ENCODE data around the gene EGF. TPM values are rescaled to one million over a fixed set of nuclear protein-coding genes. Genes with fewer than 3 reads are reported as not detected.

Gene EGF
- total RNA-seq, 4 donors from 2014 or later, result 0.80 to 14.1 (median 5.2) TPM

DNA sequence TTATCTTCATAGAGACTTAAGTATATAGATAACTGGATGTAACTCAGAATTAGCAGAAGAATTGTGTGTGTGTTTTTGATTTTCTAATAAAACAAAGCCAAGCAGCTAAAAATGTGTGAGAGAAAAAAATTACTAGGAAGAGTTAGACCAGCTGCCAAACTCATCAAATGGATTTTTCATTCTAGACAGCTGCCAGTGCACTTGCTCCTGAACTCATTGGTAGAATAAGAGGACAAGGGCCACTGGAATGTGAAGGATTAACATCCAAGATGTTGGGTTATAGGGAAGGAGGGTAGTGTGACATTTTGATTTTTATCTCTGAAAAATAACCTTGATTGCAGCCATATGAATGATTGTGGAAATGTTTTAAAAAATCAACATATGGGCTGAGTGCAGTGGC is 49.7 kb downstream of the EGF start:
- DNase-seq, result no peak
- H3K9me3 ChIP-seq, result no peaks in the 10 kb centered on the region

DNA sequence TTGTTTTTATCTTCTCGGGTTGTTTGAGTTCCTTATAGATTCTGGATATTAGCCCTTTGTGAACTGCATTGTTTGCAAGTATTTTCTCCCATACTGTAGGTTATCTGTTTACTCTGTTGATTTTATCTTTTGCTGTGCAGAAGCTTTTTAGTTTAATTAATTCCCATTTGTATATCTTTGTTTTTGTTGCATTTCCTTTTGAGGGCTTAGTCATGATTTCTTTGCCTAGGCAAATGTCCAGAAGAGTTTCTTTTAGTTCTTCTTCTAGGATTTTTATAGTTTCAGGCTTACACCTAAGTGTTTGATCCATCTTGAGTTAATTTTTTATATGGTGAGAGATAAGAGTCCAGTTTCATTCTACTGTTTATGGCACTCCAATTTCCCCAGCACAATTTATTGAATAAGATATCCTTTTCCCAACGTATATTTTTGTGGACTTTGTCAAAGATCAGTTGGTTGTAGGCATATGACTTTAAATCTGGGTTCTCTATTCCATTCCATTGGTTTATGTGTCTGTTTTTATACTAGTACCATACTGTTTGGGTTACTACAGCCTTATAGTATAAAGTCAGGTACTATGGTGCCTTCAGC is 54.3 kb downstream of the EGF start:
- no peak overlapping the region for H3K27ac ChIP-seq
- no peaks in the 10 kb centered on the region for H3K36me3 ChIP-seq
- TF ChIP-seq POLR2A (IDR thresholded peaks at IDR 0.05), result no peak
- TF ChIP-seq, protein P1, sequence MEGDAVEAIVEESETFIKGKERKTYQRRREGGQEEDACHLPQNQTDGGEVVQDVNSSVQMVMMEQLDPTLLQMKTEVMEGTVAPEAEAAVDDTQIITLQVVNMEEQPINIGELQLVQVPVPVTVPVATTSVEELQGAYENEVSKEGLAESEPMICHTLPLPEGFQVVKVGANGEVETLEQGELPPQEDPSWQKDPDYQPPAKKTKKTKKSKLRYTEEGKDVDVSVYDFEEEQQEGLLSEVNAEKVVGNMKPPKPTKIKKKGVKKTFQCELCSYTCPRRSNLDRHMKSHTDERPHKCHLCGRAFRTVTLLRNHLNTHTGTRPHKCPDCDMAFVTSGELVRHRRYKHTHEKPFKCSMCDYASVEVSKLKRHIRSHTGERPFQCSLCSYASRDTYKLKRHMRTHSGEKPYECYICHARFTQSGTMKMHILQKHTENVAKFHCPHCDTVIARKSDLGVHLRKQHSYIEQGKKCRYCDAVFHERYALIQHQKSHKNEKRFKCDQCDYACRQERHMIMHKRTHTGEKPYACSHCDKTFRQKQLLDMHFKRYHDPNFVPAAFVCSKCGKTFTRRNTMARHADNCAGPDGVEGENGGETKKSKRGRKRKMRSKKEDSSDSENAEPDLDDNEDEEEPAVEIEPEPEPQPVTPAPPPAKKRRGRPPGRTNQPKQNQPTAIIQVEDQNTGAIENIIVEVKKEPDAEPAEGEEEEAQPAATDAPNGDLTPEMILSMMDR (IDR thresholded peaks at IDR 0.05), result no peak
- no peaks in the 10 kb centered on the region for H3K4me1 ChIP-seq
- H3K4me3 ChIP-seq, result no peak overlapping the region
- no peaks in the 10 kb centered on the region for H3K9me3 ChIP-seq
- DNase-seq, result no peak
- no peaks in the 10 kb centered on the region for H3K27me3 ChIP-seq

More for the DNA sequence above, 49.7 kb downstream of the EGF start:
- no peaks in the 10 kb centered on the region for H3K4me1 ChIP-seq
- no peaks in the 10 kb centered on the region for H3K36me3 ChIP-seq
- no peaks in the 10 kb centered on the region for H3K27me3 ChIP-seq
- no peak overlapping the region for H3K27ac ChIP-seq
- TF ChIP-seq, protein P1 (IDR thresholded peaks at IDR 0.05), result no peak
- TF ChIP-seq POLR2A (IDR thresholded peaks at IDR 0.05), result no peak
- no peak overlapping the region for H3K4me3 ChIP-seq

DNA sequence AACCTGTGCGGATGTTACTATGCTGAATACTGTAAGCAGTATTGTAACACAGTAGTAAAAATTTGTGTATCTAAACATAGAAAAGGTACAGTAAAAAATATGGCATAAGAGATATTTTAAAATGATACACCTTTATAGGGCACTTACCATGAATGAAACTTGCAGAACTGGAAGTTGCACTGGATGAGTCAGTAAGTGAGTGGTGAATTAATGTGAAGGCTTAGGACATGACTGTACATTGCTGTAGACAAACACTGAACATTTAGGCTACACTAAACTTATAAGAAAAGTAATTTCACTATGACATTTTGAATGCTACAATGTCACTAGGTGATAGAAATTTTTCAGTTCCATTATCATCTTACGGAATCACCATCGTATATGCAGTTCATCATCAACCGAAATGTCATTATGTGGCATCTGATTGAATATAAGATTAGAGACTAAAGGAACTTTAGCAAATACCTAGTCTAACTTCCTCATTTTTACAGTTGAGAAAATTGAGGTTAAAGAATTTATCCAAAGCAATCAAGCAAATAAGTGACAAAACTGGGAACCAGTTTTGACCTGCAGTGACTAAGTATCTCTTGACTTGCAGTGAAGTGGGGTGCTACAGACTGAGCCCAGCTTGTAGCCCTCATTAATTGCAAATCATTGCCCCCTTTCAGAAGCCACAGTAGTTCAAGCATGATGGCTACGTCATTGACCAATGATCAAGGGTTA is 55.3 kb downstream of the EGF start:
- no peaks in the 10 kb centered on the region for H3K27me3 ChIP-seq
- TF ChIP-seq POLR2A (IDR thresholded peaks at IDR 0.05), result no peak
- TF ChIP-seq, protein P1 (IDR thresholded peaks at IDR 0.05), result no peak
- no peaks in the 10 kb centered on the region for H3K36me3 ChIP-seq
- no peak overlapping the region for H3K27ac ChIP-seq
- no peaks in the 10 kb centered on the region for H3K9me3 ChIP-seq
- DNase-seq, result no peak
- no peak overlapping the region for H3K4me3 ChIP-seq
- no peaks in the 10 kb centered on the region for H3K4me1 ChIP-seq

DNA sequence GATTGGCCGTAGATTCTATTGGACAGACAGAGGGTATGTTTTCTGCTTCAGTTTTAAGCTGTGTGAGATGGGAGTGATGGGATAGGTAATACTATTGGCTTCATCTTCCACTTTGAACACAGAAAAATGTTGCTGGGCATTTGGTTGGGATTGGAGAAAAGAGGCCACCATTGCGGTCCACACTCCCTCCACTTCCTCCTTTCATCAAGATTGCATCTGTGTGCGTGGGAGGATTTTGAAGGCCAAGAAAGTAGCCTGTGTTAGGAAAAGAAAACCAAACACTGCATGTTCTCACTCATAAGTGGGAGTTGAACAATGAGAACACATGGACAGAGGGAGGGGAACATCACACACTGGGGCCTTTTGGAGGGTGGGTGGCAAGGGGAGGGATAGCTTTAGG is 56.4 kb downstream of the EGF start:
- DNase-seq, result no peak
- Histone ChIP-seq H3K36me3 (no peaks in the 10 kb centered on the region), H3K9me3 (no peaks in the 10 kb centered on the region), H3K27me3 (no peaks in the 10 kb centered on the region), H3K27ac (no peak overlapping the region), H3K4me3 (no peak overlapping the region), H3K4me1 (peaks cover 0 to 7% (median 0%) of the 10 kb centered on the region in 4 donors)
- TF ChIP-seq, protein P1 (IDR thresholded peaks at IDR 0.05), result no peak
- no peak for TF ChIP-seq POLR2A (IDR thresholded peaks at IDR 0.05)

DNA sequence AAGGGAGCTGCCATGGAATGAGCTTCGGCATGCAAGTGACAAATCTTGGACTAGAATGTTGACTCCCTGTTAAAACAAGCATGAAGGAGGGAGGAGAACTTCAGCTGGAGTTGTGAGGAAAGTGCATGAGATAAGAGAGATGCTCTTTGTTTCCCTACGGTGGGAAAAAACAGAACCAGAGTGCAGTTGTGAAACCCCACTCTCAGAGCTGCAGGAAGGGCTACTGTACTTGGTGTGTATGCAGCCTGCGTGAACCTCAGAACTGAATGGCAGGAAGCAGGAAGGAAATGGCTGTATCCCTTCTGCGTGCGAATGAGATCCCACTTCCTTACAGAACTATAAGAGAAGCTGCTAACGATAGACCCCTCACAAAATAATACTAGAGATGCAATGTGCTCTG is 57.2 kb downstream of the EGF start:
- Histone ChIP-seq H3K9me3 (no peaks in the 10 kb centered on the region), H3K27me3 (no peaks in the 10 kb centered on the region), H3K4me1 (peaks cover 0 to 7% (median 0%) of the 10 kb centered on the region in 4 donors), H3K4me3 (no peak overlapping the region), H3K36me3 (no peaks in the 10 kb centered on the region), H3K27ac (no peak overlapping the region)
- DNase-seq, result no peak
- TF ChIP-seq POLR2A (IDR thresholded peaks at IDR 0.05), result no peak
- TF ChIP-seq, protein P1 (IDR thresholded peaks at IDR 0.05), result no peak
